HG03457 (cell line): ENCODE data around the gene PNPLA7.
"Not testable (repeated sequence)": the region's sequence is repeated elsewhere in the genome, so short reads cannot be mapped to it uniquely, and the experiment has no call there.

Source experiments
- ATAC-seq: cut with Tn5 transposase; IDR thresholded peaks from one replicate; pipeline ENCODE4 v1.9.1; 2021; ENCODE audit warnings: moderate number of reproducible peaks; ENCODE audit not compliant: unreplicated experiment

The PNPLA7 gene

GRCh38 chr9:137575716-137576411 lies 25.7 kb upstream of the PNPLA7 start:
- ATAC-seq = no peak

- no peak for ATAC-seq
These were observed 25.1 kb upstream of the PNPLA7 start for GRCh38 chr9:137575364-137575715.

GRCh38 chr9:137574192-137574591 lies 24.0 kb upstream of the PNPLA7 start:
- ATAC-seq = no peak

GRCh38 chr9:137570566-137570965 lies 20.4 kb upstream of the PNPLA7 start:
- ATAC-seq = no peak

DNA sequence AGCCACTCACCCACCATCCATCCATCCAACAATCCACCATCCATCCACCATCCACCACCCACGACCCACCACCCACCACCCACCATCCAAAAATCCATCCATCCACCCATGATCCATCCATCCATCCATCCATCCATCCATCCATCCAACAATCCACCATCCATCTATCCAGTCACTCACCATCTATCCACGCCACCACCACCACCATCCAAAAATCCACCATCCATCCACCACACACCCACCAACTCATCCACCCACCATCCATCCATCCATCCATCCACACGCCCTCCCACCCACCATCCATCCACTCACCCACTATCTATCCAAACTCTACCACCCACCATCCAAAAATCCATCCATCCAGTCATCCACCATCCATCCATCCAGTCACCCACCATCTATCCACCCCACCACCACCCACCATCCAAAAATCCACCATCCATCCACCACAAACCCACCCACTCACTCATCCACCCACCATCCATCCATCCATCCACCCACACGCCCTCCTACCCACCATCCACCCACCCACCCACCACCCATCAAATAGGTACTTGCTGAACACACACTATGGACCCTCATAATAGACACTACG lies 19.5 kb upstream of the PNPLA7 start:
- no peak for ATAC-seq

DNA sequence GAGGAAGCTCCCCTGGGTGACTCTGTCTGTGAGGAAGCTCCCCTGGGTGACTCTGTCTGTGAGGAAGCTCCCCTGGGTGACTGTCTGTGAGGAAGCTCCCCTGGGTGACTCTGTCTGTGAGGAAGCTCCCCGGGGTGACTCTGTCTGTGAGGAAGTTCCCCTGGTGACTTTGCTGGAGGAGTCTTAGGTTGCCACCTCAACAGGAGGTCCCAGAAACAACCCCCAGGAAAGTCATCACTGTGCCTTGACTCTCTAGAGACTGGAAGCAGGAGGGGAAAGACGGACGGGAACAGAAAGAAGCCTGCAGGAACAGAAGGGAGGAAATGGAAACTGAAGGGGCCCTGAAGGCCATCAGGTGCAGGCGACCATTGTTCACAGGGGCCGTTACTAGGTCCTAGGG lies 18.2 kb upstream of the PNPLA7 start:
- ATAC-seq = not testable (repeated sequence)

DNA sequence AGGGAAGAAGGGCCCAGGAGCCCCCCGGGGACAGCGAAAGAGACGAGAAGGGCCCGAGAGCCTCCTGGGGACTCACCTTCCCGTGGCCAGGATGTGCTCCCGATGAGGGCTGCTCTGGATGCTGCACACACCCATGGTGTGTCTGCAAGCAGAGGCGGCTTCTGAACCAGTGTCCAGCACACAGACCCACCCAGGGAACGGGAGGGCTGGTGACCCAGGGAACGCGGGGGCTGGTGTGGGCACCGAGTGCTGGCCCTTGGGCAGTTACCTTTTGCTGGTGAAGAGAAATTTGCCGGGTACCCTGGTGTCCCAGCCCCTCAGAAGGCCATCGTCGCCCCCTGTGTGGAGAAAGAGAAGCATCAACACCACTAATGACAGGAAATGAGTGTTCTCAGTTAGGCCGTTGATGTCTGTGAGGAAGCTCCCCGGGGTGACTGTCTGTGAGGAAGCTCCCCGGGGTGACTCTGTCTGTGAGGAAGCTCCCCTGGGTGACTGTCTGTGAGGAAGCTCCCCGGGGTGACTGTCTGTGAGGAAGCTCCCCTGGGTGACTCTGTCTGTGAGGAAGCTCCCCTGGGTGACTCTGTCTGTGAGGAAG lies 14.7 kb upstream of the PNPLA7 start:
- ATAC-seq = no peak

GRCh38 chr9:137564134-137564533 lies 13.9 kb upstream of the PNPLA7 start:
- no peak for ATAC-seq

- ATAC-seq = no peak
These were observed 7.9 kb upstream of the PNPLA7 start for GRCh38 chr9:137558127-137558526.

DNA sequence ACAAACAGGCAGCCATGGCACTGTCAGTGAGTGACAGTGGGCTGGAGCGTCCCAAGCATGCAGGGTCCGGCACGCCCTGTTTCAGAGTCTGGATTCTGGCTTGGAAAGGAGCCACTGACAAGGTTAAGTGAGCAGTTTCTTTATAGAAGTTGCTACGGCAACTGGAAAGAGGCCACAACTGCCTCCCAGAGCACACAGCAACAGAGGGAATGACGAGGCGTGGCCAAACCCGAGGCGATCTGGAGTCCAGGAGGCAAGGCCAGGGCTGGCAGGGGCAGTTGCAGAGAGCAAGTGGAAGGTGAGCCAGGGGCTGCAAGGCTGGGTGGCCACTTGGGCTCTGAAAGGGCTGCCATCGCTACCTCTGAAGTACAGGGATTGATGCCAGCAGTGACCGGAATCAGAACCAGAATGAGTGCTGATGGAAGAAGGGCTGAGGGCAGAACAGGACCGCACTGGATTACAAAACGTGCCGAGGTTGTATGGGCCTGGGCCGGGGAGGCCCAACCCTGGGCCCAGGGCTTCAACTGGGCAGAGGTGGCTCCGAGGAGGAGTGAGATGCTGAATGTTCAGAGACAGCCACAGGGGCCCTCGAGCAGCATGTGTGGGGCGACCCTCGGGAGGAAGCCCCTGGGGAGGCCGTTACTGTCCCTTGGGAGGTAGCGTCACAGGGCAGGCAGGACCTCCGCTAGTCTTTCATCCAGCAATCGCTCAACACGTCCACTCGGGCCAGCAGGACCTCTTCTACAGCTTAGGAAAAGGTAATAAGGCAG lies 6.1 kb upstream of the PNPLA7 start:
- no peak for ATAC-seq

GRCh38 chr9:137555179-137555578 lies 5.0 kb upstream of the PNPLA7 start:
- ATAC-seq = no peak

GRCh38 chr9:137554349-137554748 lies 4.1 kb upstream of the PNPLA7 start:
- no peak for ATAC-seq

DNA sequence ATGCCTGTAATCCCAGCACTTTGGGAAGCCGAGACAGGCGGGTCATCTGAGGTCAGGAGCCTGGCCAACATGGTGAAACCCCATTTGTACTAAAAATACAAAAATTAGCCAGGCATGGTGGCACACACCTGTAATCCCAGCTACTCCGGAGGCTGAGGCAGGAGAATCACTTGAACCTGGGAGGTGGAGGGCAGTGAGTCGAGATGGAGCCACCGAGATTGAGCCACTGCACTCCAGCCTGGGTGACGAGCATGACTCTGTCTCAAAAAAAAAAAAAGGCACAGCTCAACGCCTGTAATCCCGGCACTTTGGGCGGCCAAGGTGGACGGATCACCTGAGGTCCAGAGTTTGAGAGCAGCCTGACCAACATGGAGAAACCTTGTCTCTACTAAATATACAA lies 3.5 kb upstream of the PNPLA7 start:
- not testable (repeated sequence) for ATAC-seq

GRCh38 chr9:137552022-137552768 lies 2.0 kb upstream of the PNPLA7 start:
- ATAC-seq = no peak

GRCh38 chr9:137551264-137552021 lies 1.2 kb upstream of the PNPLA7 start, which contains the start of gene MRPL41:
Gene MRPL41, plus strand, starts transcription at chr9:137551879. Its CDS starts 203 bp downstream, at chr9:137552082.
- ATAC-seq = peak; percentile 71

- not testable (repeated sequence) for ATAC-seq
These were observed 709 bp upstream of the PNPLA7 start for GRCh38 chr9:137550958-137551263.

DNA sequence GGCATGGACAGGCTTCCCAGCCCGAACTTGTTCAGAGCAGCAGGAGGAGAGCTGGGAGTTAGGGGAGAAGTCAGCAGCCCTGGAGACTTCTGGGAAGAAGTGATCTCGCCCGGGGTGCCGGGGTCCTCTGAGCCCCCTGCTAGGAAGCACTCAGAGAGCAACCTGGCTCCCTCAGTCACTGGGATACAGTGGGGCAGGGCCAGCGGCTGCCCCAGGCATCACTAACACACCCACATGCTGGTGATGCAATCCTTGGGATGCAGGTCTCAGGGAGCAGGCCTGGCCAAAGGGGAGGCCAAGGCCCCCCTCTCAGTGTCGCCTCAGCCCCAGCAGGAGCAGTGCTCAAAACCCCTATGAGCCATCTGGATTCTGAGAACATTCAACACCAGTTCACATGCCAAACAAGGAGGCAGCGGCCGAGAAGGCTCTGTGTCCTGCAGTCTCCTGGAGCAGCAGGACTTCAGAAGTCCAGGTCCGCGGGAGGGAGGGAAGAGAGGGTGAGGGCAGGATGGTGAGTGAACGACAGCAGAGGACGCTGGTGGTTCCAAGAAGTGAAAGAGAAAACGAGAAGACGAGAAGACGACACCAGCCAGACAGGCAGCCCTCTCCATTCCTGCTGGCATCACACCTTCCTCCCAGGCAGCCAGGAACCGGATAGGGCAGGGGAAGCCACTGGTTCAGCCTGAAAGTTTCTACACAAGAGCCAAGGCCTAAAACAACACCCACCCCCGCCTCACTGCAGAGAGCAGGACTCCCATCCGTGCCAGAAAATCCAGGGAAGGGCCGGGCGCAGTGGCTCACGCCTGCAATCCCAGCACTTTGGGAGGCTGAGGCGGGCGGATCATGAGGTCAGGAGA lies 2.3 kb downstream of the PNPLA7 start:
- ATAC-seq = no peak

DNA sequence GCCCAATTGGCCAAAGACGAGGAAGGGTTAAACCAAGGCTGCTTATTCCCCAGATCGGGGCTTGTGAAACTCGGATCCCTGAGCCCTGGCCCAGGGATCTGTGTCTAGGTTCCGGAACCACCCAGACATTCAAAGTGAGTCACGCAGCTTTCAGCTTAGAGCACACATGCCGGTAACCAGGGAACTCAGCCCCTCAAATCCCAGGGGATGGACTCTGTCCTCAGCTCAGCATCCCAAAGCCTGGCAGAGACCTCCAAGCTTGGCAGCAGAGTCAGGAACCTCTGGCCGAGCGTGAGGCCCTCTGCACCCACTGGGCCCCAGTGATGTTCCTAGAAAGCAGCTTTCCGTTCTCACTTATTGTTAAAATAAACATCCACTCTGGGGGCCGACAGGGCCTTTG lies 5.1 kb downstream of the PNPLA7 start:
- ATAC-seq = no peak

GRCh38 chr9:137544176-137544760 lies 5.9 kb downstream of the PNPLA7 start:
- no peak for ATAC-seq
